K562 (cell line): Measurements from ENCODE around the gene AGPAT1. TPM values are rescaled to one million over a fixed set of nuclear protein-coding genes. Genes with fewer than 3 reads are reported as not detected.
A peak's percentile ranks its signal among the peaks of the same experiment; 100 is the strongest.

Source experiments
- CEBPG ChIP-seq, 3 experiments: fragments of 200-800 bp in 1 of 3; sonication (Bioruptor generic) in 1 of 3; sonication (generic) in 1 of 3; formaldehyde crosslinking in 1 of 3; IDR thresholded peaks in 2 of 3; conservative IDR thresholded peaks in 1 of 3; 2 replicates each; pipeline versions ENCODE4 v1.6.1 to v1.8.0; 2016 to 2022; ENCODE audit warnings: missing compliant biosample characterization in 2 of 3, missing genetic modification characterization in 2 of 3, mild to moderate bottlenecking in 1 of 3, missing genetic modification reagents in 1 of 3
- CTBP1 ChIP-seq: fragments of 450-650 bp; IDR thresholded peaks from 2 replicates; pipeline ENCODE4 v1.6.1; 2016; ENCODE audit warnings: borderline replicate concordance
- CXXC5 ChIP-seq: fragments of 250-450 bp; sonication (Bioruptor Pico); IDR thresholded peaks from 2 replicates; pipeline ENCODE4 v1.8.0; 2022; ENCODE audit warnings: inconsistent platforms, mild to moderate bottlenecking, moderate library complexity
- FOXJ2 ChIP-seq: fragments of 200-800 bp; sonication (Bioruptor generic); IDR thresholded peaks from 2 replicates; pipeline ENCODE4 v1.6.1; 2016; ENCODE audit warnings: missing genetic modification characterization, missing compliant biosample characterization
- KLF10 ChIP-seq: fragments of 250-450 bp; sonication (Bioruptor Pico); IDR thresholded peaks from 2 replicates; pipeline ENCODE4 v1.6.1; 2021; ENCODE audit warnings: matching md5 sums
- MXI1 ChIP-seq: IDR thresholded peaks from 2 replicates; pipeline ENCODE4 v1.6.1; 2011; ENCODE audit warnings: low read depth, mild to moderate bottlenecking, improper control_type of control experiment, low read length
- YBX1 ChIP-seq: fragments of 450-650 bp; IDR thresholded peaks from 2 replicates; pipeline ENCODE4 v1.7.1; 2016; ENCODE audit warnings: mild to moderate bottlenecking
- ZNF311 ChIP-seq: fragments of 250-450 bp; sonication (Bioruptor Pico); IDR thresholded peaks from 2 replicates; pipeline ENCODE4 v1.4.0; 2020; ENCODE audit warnings: mild to moderate bottlenecking, moderate library complexity
- polyA plus RNA-seq, 8 experiments: library from polyadenylated mRNA; depleted of rRNA in 4 of 8; stranded (reverse) in 5 of 8; unstranded in 3 of 8; fragments of >200 nt; fragmentation: Nextera tagmentation in 2 of 8; fragmentation: Illumina TruSeq in 1 of 8; extraction: Ambion mirVana in 2 of 8; extraction: Trizol in 1 of 8; gene quantifications; 2 replicates each; pipeline versions ENCODE4 v1.2.1 to v1.2.3, GENCODE V29; 2011 to 2014; ENCODE audit warnings: inconsistent platforms in 1 of 8, missing spikeins in 1 of 8
- total RNA-seq, 7 experiments: library from RNA; depleted of rRNA in 6 of 7; stranded (reverse); fragments of >200 nt in 6 of 7; fragmentation: Illumina TruSeq in 2 of 7; extraction: Trizol in 2 of 7; gene quantifications; 2 replicates each; pipeline versions ENCODE4 v1.2.1 to v1.2.3, GENCODE V29; 2011 to 2021; ENCODE audit warnings: low replicate concordance in 1 of 7
- TF ChIP-seq, protein P1 (sequence below), 2 experiments: fragments of 450-650 bp in 1 of 2; IDR thresholded peaks; 2 replicates each; pipeline ENCODE4 v1.6.1; 2011 to 2017; ENCODE audit warnings: low read depth in 2 of 2, antibody characterized with exemption in 1 of 2, borderline replicate concordance in 1 of 2, low read length in 1 of 2, mild to moderate bottlenecking in 1 of 2, mixed read lengths in 1 of 2; ENCODE audit not compliant: control insufficient read depth in 1 of 2
- TF ChIP-seq, protein P2 (sequence below), 3 experiments: fragments of 200-800 bp in 1 of 3; fragments of 250-450 bp in 1 of 3; fragments of 450-650 bp in 1 of 3; sonication (Bioruptor Pico) in 1 of 3; sonication (Bioruptor generic) in 1 of 3; formaldehyde crosslinking in 1 of 3; IDR thresholded peaks; 2 replicates each; pipeline versions ENCODE4 v1.6.1 to v1.8.0; 2016 to 2022; ENCODE audit warnings: mild to moderate bottlenecking in 2 of 3, missing genetic modification characterization in 2 of 3, missing compliant biosample characterization in 1 of 3, moderate library complexity in 1 of 3
- TF ChIP-seq, protein P3 (sequence below): sonication (generic); formaldehyde crosslinking; IDR thresholded peaks from 2 replicates; pipeline ENCODE4 v1.8.0; 2023; ENCODE audit warnings: missing genetic modification reagents, mild to moderate bottlenecking, borderline replicate concordance

AGPAT1 gene
- total and polyA plus RNA-seq, 9 of the 15 experiments (the other 6 are each of a cell fraction or from before 2014, with no cell fraction given) = 37.9 to 176 (median 69.4) TPM

DNA sequence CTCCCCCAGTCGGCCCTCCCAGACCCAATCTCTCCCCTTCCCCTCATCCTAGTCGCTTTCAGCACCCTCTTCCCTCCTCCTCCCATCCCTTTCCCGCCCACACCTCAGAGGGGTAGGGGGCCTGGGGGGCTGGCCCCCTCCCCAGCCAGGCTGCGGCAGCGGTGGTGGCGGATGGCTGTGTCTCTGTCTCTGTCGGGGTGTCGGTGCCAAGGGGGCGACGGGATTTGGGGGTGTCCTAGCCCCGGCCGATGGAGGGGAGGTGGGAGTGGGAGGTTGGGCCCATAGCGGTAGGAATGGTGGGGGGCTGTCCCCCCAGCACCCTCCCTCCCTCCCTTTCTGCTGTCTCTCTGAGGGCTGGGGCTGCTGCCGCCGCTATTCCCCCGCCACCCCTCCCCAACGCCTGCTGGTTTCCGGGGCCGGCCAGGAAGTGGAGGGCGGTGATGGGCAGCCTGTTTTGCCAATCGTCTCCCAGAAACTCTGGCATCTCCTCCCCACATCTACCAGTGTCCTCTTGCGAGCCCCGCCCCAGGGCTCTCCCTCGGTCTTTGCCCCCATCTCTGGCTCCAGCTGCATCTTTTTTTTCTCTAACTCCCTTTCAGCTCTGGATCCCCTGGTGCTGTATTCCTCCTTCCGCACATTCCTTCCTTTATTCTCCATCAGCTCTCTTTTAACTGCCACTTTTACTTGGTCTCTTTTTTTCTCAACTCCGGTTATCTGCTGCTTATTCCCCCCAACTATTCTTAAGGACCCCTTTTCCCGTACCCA, at the start of gene AGPAT1 (continued):
- TF ChIP-seq, protein P1, sequence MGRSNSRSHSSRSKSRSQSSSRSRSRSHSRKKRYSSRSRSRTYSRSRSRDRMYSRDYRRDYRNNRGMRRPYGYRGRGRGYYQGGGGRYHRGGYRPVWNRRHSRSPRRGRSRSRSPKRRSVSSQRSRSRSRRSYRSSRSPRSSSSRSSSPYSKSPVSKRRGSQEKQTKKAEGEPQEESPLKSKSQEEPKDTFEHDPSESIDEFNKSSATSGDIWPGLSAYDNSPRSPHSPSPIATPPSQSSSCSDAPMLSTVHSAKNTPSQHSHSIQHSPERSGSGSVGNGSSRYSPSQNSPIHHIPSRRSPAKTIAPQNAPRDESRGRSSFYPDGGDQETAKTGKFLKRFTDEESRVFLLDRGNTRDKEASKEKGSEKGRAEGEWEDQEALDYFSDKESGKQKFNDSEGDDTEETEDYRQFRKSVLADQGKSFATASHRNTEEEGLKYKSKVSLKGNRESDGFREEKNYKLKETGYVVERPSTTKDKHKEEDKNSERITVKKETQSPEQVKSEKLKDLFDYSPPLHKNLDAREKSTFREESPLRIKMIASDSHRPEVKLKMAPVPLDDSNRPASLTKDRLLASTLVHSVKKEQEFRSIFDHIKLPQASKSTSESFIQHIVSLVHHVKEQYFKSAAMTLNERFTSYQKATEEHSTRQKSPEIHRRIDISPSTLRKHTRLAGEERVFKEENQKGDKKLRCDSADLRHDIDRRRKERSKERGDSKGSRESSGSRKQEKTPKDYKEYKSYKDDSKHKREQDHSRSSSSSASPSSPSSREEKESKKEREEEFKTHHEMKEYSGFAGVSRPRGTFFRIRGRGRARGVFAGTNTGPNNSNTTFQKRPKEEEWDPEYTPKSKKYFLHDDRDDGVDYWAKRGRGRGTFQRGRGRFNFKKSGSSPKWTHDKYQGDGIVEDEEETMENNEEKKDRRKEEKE (IDR thresholded peaks at IDR 0.05; ENCODE audit: borderline replicate concordance in 1 of 2, control insufficient read depth in 1 of 2, low read depth in 2 of 2, low read length in 1 of 2) = no peak
- TF ChIP-seq YBX1 (peak; percentile 60; the same call in 1 of the 2 replicates), CTBP1 (0 out of 2 replicates have a peak, but pooled peaks have one; percentile 12), ZNF311 (no peak), FOXJ2 (no peak), KLF10 (CRISPR knock-in tag) (no peak), CXXC5 (CRISPR knock-in tag) (peak; percentile 50; the same call in 1 of the 2 replicates), MXI1 (no peak), CEBPG (CRISPR knock-in tag; IDR thresholded peaks at IDR 0.05) (0 out of 2 replicates have a peak, but pooled peaks have one; percentile 14), CEBPG (tag; conservative IDR thresholded peaks at IDR 0.05 in 1 of 2, IDR thresholded peaks at IDR 0.05 in 1 of 2) (no peak)
- TF ChIP-seq, protein P2, sequence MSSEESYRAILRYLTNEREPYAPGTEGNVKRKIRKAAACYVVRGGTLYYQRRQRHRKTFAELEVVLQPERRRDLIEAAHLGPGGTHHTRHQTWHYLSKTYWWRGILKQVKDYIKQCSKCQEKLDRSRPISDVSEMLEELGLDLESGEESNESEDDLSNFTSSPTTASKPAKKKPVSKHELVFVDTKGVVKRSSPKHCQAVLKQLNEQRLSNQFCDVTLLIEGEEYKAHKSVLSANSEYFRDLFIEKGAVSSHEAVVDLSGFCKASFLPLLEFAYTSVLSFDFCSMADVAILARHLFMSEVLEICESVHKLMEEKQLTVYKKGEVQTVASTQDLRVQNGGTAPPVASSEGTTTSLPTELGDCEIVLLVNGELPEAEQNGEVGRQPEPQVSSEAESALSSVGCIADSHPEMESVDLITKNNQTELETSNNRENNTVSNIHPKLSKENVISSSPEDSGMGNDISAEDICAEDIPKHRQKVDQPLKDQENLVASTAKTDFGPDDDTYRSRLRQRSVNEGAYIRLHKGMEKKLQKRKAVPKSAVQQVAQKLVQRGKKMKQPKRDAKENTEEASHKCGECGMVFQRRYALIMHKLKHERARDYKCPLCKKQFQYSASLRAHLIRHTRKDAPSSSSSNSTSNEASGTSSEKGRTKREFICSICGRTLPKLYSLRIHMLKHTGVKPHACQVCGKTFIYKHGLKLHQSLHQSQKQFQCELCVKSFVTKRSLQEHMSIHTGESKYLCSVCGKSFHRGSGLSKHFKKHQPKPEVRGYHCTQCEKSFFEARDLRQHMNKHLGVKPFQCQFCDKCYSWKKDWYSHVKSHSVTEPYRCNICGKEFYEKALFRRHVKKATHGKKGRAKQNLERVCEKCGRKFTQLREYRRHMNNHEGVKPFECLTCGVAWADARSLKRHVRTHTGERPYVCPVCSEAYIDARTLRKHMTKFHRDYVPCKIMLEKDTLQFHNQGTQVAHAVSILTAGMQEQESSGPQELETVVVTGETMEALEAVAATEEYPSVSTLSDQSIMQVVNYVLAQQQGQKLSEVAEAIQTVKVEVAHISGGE (CRISPR knock-in tag; IDR thresholded peaks at IDR 0.05) = peak in 1 of 3 experiments; percentile 30; a peak in 1 of 6 replicates
- TF ChIP-seq, protein P3, sequence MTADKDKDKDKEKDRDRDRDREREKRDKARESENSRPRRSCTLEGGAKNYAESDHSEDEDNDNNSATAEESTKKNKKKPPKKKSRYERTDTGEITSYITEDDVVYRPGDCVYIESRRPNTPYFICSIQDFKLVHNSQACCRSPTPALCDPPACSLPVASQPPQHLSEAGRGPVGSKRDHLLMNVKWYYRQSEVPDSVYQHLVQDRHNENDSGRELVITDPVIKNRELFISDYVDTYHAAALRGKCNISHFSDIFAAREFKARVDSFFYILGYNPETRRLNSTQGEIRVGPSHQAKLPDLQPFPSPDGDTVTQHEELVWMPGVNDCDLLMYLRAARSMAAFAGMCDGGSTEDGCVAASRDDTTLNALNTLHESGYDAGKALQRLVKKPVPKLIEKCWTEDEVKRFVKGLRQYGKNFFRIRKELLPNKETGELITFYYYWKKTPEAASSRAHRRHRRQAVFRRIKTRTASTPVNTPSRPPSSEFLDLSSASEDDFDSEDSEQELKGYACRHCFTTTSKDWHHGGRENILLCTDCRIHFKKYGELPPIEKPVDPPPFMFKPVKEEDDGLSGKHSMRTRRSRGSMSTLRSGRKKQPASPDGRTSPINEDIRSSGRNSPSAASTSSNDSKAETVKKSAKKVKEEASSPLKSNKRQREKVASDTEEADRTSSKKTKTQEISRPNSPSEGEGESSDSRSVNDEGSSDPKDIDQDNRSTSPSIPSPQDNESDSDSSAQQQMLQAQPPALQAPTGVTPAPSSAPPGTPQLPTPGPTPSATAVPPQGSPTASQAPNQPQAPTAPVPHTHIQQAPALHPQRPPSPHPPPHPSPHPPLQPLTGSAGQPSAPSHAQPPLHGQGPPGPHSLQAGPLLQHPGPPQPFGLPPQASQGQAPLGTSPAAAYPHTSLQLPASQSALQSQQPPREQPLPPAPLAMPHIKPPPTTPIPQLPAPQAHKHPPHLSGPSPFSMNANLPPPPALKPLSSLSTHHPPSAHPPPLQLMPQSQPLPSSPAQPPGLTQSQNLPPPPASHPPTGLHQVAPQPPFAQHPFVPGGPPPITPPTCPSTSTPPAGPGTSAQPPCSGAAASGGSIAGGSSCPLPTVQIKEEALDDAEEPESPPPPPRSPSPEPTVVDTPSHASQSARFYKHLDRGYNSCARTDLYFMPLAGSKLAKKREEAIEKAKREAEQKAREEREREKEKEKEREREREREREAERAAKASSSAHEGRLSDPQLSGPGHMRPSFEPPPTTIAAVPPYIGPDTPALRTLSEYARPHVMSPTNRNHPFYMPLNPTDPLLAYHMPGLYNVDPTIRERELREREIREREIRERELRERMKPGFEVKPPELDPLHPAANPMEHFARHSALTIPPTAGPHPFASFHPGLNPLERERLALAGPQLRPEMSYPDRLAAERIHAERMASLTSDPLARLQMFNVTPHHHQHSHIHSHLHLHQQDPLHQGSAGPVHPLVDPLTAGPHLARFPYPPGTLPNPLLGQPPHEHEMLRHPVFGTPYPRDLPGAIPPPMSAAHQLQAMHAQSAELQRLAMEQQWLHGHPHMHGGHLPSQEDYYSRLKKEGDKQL (CRISPR knock-in tag) = peak; percentile 88; the same call in 1 of the 2 replicates
